ENCODE data around the gene RBFOX1.

Gene RBFOX1

DNA sequence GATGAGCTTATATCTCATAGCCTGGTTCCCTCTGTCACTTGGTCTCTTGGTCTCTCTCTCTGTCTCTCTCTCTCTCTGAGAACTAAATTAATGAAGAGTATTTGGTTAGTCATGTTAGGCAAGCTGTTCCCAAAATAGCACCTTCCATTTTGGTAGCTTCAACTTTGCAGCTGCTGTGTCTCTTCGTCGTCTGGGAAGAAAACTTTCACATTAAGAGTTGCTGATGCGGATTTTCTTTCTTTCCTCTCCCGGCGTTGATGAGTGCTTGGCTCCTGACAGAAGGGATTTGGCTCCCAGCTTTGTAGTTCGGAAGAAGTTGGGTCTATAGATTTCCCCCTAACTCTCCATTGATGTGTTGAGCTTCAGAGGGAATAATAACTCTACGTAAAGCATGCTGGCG, at the start of gene RBFOX1:
Gene RBFOX1 (plus strand): TSS at position 235 of the 400 bp plus-strand sequence.
- no peak for DNase-seq

DNA sequence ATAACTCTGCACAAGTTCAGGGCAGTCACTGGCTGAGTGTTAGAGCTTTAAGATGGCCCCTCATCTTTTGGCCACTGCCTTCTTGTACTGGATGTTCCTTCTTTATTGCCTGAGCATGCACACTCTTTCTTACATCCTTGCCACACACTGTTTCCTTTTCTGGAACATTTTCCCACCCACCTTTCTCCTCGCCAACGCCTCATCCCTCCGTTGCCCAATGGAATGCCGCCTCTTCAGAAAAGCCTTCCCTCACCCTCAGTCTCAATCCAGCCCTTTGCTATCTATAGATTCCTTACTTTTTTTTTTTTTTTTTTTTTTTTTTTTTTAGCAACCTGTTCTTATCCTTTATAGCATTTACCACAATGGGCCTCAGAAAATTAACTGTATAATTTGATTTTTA, 47.9 kb upstream of the RBFOX1 start:
- DNase-seq, result no peak

DNA sequence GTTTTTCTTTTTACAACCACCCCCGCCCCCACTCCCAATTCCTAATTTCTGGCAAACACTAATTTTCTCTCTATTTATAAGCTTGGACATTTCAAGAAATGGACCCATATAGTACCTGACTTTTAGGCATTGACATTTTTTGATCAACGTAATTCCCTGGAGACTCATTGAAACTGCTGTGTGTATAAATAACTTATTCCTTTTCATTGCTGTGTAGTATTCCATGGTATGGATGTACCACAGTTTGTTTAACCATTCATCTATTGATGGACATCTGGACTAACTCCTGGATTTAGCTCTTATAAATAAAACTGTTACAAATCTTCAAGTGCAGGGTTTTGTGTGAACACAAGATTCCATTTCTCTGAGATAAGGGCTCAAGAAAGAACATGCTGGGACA, 47.1 kb upstream of the RBFOX1 start:
- DNase-seq, result no peak

DNA sequence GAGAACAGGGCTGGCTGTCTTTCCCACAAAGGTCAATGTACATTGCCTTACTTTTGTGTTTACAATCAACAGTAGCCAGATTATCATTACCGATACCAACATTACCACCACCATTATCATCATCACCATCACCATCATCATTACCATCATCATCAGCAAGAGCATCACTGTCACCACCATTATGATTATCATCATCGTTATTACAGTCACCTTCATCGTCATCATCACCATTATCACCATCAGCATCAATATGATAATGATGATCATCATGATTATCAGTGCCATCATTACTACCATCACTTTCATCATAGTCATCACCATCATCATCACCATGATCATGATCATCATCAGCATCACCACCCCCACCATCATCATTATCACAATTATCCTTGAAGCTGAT, 43.3 kb upstream of the RBFOX1 start:
- DNase-seq, result no peak

DNA sequence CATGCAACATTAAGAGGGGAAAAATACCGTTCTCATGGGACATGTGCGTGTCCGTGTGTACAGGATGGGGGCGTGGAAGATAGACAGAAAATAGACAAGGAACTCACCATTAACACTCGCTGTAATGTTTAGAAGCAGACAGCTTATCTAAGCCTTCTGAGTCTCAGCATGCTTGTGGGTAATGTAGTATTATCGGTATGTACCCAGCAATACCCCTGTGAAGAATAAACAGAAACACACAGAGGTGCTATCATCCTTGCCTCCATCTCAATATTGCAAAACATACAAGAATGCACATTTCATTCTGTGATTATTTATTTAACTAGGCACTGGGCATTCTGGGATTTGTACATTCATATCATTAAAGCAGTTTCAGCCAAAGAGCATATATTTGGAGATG, 42.0 kb upstream of the RBFOX1 start:
- no peak for DNase-seq

DNA sequence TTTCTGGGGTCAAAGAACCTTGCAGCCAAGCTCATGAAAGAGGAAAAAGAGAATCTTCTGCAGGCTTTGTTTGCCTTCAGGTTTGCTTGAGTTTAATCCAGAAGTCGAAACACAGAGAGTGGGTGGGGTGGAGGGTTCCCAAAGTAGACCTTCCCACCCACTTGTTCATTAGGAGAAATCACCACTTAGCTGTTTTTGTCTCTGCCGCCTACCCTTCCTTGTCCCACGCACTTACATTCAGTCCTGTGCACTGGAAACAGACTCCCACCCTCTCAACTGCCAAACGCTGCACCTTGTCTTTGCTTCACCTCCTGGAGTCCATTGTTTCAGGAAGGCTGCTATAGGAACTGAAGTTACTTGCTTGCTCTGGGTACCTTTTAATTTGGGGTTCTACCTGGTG, 38.6 kb upstream of the RBFOX1 start:
- DNase-seq, result no peak

DNA sequence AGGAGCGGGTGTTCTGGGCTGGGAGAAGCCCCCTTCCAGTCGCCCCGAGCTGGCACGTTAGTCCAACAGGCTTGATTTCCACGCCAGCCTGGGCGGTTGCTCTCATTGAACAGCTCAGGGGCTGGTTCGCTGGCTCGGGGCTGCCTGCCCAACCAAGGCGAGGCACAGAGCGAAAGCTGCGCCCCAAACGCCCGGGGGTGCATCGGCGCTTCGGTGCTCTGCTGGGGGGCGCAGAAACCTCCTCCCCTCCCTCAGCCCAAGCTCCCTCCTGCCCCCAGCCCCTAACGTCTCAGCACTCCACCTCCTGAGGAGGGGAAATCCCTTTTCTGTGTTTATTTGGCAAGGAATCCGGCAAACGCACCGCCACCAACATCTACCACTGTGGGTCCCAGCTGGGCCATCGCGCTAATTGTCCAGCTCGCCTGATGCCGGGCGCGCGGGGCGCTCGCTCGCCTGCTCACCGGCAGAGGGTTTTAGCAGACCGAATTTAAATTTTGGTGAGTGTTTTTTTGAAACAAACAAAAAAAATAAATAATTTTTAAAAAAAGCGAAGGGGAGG, 29.5 kb upstream of the RBFOX1 start:
- peak; percentile 48 for DNase-seq

DNA sequence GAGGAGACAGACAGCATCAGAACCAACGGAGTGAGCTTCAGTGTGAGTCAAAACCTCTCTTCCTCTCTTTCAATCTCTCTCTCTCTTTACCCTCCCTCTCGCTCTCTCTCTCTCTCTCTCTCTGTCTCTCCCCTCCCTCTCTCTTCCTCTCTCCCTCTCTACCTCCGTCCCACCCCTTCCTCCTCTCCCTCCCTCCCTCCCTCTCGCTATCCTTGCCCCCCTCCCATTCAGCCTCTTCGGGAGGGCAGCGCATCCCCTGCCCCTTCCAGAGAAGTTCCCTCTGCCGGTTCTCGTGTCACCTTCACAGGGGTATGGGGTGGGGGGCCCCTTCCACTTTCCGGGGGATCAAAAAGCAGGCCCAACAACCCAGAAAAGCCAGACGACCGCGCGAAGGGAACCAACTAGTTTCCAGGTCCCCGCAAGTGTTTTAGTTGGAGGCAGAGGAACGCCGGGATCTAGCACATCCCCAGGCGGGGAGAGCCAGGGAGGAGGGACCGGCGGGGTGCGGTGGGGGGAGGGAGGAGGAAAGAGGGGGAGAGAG, 28.9 kb upstream of the RBFOX1 start:
- no peak for DNase-seq

DNA sequence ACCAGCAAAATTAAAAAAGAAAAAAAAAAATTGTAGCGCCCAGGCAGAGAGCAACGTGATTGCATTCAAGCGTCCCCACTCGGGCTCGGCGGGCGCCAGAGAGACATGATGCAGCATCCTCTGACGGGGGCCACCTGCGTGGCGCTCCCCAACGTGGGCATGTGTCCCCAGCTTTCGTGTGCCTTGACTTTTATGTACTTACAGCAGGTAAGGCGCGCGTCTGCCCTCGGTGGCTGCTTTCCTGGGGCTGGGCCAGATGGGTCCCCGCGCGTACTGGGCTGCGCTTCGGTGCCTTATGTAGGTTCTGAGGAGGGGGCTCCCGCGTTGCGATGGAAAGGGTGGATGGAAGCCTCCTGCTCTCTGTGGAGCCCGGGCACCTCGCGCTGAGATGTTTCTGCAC, 28.4 kb upstream of the RBFOX1 start:
- DNase-seq, result no peak

DNA sequence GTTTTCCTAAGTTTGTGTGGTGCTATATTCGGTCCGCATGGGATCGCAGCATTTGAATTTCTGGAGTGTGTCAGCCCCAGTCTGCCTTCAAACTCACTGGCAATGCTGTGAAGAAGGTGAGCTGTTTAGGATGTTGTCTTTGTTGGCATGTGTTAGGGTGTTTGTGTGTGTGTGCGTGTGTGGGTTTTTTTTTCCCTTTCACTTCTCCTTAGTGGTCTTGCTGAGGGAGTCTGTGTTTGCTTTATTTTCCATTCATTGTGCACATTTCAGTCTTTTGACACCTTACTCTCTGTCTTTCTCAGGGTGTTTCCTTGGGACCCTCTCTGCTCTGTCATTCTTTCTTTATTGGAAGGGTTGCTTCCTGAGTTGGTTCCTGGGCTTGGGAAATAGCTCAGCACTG, 27.7 kb upstream of the RBFOX1 start:
- DNase-seq, result no peak

DNA sequence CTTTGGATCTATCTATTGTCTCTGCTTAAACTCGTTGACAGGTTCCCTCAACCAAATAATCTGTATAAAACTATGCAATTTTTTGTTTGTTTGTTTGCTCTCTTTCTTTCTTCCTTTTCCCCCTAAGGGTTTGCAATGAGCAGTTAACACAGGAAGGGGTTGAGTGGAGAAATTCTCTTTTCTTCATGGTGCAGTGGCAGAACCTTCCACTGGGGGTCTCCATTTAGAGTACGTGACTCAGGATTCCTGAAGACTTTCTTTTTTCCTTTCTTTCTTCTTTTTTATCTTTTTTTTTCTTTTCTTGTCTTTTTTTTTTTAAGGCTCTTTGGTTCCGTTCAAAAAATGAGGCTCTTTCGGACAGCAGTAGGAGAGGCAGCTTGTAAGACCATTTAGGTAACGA, 19.5 kb upstream of the RBFOX1 start:
- DNase-seq, result no peak

DNA sequence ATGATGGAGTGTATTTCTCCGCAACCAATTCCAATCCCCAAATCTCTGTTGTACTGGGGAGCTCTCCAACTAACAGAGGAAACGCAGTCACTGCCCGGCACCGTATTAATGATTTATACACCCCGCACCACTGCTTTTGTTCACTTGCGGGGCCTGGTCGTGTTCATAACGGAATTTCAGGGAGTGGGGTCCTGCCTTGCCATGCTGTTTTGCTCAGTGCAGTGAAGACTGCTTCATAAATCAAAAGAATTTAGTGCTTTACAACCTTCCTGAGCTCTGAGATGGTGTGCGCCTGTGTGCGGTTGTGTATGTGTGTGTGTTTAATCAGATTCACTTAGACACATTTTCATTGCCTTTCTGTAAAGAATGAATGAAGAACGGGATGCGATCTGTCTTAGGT, 18.5 kb upstream of the RBFOX1 start:
- no peak for DNase-seq

DNA sequence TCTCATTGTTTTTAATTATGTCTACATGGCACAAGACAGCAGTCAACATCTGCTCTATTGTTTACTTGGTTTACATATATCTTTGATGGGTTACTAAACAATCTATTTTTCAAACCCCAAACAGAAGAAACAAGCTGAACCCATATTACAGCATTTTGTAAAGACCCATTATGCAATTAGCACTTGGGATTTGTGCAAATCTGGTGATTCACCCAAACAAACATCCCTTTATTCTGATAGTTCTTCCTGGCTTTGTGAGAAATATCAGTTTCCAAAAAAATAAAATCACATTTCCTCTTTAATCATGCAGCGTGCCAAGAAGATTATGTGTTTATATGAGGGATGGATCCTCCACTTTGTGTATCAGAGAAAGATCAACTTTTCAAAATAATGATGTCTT, 16.8 kb upstream of the RBFOX1 start:
- DNase-seq, result no peak

DNA sequence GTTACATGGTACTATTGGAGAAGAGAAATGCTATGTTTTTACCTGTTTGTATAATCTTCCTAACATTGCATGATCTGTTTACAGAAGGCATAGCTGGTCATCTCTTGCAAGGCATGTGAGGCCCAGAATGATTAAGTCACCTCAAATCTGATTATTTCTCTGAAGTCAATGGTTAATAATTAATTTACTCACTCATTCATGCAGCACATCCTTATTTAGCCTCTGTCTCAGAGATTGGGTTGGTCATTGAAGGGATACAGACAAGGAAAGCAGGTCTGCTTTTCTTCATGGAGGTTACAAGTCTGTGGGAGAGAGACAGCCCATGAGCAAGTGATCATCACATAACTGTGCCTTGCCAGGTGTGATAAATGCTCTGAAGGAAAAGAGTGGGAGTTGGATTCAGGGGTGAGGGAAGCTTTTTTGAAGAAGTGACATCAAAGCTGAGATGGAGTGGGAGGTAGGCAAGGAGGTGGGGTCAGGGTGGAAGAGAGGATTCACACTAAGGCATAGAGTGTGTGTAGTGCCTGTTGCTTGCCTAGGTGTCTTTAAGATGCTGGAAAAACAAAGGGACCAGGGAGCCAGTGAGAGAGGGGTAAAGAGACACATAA, 16.3 kb upstream of the RBFOX1 start:
- DNase-seq, result no peak

DNA sequence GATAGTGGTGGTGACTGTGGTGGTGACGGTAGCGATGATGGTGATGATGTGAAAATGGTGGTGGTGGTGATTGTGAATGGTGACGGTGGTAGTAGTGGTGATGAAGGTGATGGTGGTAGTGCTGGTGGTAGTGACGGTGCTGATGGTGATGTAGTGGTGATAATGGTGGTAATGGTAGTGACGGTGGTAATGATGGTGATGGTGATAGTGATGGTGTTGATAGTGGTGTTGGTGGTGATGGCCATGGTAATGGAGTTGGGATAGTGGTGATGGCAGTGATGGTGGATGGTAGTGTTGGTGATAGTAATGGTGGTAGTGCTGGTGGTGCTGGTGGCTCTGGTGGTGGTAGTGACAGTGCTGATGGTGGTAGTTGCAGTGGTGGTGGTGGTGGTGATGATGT, 14.7 kb upstream of the RBFOX1 start:
- DNase-seq, result no peak

DNA sequence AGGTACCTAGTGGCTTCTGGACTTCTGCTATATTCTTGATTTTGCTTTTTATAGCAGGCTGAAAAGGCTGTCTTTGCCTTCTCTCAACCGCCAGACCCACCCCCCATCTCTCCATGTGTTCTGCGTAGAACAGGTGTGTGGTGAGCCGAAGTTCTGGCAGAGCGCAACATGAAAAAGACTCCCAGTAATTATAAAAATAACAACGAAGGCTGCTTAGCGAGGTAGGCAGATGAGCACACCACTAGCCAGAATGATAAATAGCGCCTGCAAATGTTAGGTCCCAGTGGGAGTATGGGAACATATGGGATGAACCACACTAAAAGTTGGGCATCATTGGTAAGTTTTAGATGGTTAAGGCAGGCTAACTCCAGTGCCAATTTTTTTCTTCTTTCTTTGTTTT, 14.0 kb upstream of the RBFOX1 start:
- peak; percentile 72 for DNase-seq

DNA sequence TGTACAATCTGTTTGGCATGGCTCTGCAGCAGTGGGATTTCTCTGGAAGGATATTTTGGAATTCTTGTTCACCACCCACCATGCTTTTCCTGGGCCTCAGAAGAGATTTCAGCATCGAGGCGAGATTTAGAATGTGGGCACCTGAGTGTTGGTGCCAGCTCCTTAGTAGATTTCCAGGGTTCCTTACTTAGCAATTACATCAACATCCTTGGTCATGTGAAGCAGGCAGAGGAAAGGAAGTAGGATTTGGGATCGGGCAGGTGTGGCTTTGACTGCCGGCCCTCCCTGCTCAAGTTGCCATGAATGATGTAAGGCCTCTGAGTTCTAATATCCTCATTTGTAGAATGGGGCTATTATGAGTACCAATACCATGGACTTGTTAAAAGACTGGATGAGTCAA, 13.1 kb upstream of the RBFOX1 start:
- DNase-seq, result no peak

DNA sequence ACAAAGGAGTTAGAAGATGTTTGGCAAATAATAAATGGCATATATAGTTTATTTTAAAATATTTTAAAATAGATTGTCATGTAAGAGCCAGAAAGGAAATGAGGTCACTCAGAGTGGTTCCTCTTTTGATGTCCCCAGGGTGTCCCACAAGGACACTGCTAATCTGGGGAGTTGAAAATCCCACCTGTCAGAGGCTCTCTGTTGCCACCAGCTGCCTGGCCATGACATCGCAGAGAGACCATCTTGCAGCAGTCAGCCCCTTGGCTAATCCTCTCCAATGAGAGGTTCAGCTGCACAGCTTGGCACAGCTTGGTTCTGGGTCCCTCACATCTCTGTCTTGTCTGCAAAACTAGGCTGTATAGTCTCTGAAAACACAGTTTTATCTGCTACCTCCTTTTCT, 11.0 kb upstream of the RBFOX1 start:
- DNase-seq, result peak; percentile 29

DNA sequence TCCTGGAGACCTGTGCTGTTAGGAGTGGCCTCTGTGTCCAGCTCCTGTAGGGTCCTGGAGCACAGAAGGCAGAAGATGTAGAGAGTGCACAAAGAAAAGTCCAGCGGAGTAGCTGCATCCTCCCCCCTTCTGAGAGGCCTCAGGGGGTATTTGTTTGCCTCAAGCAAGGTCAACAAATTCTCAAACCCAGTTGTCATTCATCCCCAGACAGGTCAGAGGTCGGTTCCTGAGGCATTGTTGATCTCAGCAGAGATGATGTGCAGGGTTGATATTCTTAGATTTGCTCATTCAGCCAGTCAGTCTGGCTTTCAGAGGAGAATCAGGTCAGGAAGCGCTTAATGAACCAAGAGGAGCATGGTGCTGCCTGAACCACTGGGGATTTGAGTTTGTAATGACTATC, 8.3 kb upstream of the RBFOX1 start:
- DNase-seq, result no peak

DNA sequence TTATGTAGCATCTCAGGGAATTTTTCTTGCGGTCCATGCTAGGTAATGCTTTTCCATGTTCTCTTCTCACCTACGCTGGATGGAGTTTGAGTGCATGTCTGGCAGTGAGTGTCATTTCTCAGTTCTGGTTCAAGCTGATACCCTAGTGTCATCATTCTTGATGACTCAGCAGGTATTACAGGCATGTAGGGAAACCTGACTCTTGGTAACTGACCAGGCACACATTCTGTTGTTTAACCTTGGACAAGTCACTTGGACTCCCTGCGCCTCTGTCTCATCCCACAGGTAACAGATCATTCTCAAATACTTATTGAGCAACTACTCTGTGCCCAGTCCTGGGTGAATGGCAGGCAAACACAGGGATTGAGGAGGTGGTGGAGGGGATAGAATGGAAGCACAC, 6.8 kb upstream of the RBFOX1 start:
- DNase-seq, result no peak

DNA sequence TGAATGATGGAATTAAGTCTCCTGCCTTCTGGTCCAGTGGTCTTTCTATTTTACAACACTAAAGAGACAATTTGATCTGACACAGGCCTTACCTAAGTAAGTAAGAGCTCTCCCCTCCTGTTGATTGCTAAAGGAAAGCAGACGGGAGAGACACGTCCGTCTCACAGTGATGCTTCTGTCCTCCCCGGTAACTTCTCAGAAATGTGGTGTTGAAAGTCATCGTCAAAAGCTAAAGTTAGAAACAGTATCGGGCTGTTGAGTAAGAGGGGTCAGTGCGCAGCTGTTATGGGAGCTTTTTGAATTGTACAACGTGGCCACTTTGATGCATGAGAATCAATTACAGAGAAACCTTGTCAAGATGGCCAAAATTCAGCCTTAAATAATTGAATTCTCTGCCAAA, 1.9 kb upstream of the RBFOX1 start:
- no peak for DNase-seq

DNA sequence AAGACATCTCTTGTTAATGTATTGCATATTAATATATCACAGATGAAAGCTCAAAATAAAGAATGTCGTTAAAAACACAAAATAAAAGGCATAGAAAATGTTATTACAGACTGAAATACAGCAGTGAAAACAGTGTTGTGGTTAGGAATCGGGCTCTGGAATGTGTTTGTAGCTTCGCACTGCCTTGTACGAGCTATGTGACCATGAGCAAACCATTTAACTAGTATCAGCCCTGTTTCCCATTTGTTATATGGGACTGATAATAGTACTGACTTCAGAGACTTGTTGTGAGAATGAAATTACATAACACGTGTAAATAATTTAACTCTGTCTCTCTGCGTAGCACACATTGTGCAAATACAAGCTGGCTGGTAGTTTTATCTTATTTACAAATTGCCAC, 648 bp upstream of the RBFOX1 start:
- no peak for DNase-seq

DNA sequence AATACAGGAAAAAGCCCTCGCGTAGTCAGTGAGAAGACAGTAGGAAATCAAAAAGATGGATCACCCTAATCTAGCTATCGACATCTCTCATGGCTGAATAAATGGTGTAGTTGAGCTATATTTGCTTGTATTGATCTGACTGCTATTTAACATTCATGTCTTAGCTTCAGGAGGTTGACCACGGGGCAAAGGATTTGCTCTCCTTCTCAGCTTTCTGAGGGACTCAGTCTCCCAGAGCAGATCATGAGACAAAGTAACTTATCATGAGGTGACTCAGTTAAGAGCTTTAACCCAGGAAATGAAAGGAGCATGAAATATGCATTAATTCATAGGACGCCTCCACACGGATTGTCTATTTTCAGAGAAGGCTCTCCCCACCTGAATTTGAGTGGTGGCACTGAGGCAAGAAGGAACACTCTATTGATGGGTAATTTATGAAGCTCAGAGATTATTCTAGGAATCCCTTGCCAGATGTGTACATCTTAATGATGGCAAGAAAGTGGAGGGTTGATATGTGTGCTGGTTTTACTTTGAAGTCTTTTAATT, 608 bp downstream of the RBFOX1 start:
- DNase-seq, result no peak

DNA sequence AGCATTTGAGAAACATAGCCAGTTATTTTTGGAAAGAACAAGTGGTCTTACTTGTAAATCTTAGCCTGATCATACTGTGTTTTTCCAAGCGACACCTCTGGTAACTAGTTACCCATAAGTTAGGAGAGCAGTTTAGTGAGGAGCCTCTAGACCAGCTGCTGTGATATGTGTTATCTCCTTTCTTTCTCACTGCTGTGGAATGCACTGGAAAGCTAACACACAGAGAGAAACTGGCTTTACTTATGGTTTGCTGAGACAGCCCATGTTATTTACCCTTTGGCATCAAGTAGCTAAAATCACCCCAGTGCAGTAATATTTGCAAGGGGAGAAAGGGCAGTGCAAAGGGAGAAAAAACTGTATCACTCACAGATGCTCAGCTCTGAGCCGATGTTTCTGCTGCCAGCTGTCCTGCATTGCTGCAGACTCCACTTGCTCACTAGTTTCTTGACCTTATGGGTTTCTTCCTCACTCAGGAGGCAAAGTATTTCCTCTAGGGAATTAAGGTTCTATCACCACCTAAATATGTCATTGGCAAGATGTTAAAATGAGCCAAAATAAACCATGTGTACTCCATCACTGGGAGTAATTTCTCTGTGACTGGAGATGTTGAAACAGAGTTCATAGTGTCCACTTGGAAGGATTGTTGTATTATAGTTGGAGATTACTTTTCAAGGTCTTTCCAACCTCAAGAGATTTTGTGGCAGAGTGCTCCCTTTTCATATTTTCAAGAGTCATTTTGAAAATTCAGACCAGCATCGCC, 2.3 kb downstream of the RBFOX1 start:
- no peak for DNase-seq

Measured in NCI-H1694 treated with DMSO at 0.1 percent for 48 hours (cell line).